OCI-M2 (cell line): Measurements from ENCODE around the gene COL1A1.

ENCODE experiments used
- DNase-seq: peaks from one replicate; lab custom pipeline; 2025; ENCODE audit not compliant: unreplicated experiment; lab: John Stamatoyannopoulos, UW

COL1A1 gene

GRCh38 chr17:50144355-50144754, 57.1 kb downstream of the COL1A1 start:
- DNase-seq: no peak

GRCh38 chr17:50143461-50144176, 57.8 kb downstream of the COL1A1 start:
- DNase-seq: no peak

- DNase-seq: no peak
These were observed 59.7 kb downstream of the COL1A1 start for GRCh38 chr17:50141745-50142110.

GRCh38 chr17:50141026-50141744, 60.2 kb downstream of the COL1A1 start:
- no peak for DNase-seq

GRCh38 chr17:50139950-50140885, 61.2 kb downstream of the COL1A1 start:
- no peak for DNase-seq

DNA sequence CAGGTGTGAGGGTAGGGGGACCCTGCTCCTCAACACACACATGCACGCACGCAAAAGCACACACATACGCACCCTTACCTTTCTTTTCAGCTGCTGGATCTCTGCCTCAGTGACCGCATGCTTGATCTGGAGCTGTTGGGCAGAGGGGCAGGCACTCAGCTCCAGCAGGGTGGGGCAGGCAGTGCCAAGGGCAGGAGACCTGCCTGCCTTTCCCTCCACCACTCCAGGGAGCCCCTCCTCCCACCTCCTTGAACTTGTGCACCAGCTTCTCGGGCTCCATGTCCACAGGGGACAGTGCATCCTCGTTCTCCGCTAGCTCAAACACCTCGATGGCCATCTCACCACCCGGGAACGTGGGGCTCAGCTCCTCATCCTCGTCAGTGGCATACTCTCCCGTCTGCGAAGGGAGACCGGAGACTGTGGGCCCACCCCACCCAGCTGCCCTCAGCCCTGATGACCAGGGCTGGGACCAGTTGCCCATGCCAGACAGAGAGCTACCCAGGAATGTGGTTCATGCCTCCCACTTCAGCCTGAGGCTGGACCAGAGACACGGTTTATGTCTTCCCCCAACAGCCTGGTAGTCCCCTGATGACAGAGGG, 62.1 kb downstream of the COL1A1 start:
- DNase-seq: no peak

DNA sequence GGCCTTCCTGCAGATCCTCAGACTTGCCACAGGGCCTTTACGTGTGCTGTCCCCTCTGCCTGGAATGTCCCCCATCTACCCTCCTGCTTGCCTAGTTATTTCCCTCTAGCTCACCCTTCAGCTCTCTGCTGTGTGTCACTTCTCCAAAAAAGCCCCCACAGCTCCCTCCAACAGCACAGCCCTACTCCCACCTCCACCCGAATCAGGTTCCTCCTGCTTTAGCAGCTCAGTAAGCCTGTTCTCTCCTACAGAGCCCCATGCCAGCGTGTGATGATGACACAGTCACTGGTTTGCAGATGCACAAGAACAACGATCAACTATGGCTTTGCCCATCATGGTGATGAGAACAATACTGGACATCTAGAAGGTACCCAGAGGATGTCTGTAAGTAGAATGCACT, 64.4 kb downstream of the COL1A1 start:
- DNase-seq: no peak

DNA sequence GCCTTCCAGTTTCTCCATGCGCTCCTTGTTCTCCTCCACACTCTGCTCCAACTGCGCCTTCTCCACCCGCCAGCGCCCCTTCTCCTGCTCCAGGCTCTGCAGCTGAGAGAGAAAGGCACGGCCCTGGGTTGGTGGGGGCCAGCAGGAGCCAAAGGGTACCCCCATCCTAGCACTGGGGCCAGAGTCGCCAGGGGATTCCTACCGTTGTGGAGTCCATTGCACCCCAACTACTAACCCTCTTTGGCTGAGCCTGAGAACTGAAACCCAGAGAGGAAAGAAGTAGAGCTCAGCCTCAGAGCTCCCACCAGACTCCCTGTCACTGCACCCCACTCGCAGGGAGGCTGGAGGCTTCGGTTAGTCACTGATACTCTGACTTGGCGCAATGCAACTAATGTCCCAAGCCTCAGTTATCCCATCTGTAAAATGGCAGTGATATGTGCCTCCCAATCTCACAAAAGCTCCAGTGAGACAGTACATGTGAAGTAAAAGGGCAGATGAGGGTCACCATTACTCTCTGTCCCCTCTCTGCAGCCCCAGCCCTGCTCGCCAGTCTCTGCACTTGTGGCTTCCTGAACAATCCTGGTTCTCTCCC, 65.2 kb downstream of the COL1A1 start:
- no peak for DNase-seq

GRCh38 chr17:50135316-50136095, 65.9 kb downstream of the COL1A1 start:
- DNase-seq: no peak

GRCh38 chr17:50134206-50135110, 67.0 kb downstream of the COL1A1 start:
- DNase-seq: no peak

GRCh38 chr17:50133769-50134099, 67.7 kb downstream of the COL1A1 start:
- DNase-seq: no peak
